ENCODE measurements around the gene CTRB2. TPM values are rescaled to one million over a fixed set of nuclear protein-coding genes. Genes with fewer than 3 reads are reported as not detected.
"Not testable (repeated sequence)": the region's sequence is repeated elsewhere in the genome, so short reads cannot be mapped to it uniquely, and the experiment has no call there.

The CTRB2 gene
- total and polyA plus RNA-seq, 2 of the 8 experiments (the other 6 are each of a cell fraction or from before 2014, with no cell fraction given): not detected

DNA sequence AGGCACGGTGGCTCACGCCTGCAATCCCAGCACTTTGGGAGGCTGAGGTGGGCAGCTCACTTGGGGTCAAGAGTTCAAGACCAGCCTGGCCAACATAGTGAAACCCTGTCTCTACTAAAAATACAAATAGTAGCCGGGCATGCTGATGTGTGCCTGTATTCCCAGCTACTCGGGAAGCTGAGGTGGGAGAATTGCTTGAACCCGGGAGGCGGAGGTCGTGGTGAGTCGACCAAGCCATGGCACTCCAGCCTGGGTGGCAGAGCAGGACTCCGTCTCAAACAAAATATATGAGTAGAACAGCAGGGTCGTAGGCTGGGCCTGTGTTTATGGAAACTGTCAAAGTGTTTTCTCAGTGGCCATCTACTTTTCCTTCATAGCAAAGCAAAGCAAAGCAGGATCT is 4.3 kb upstream of the CTRB2 start:
- not testable (repeated sequence) for H4K91ac ChIP-seq (replicated peaks; ENCODE audit: insufficient read length, low read length); H4K20me1 ChIP-seq (replicated peaks in 1 of 2; ENCODE audit: control insufficient read depth in 1 of 2, insufficient read depth in 2 of 2, low read length in 2 of 2); H4K5ac ChIP-seq (ENCODE audit: insufficient read length, low read depth, low read length); H3K9me3 ChIP-seq (ENCODE audit: insufficient read depth in 2 of 2, low read depth in 1 of 2, low read length in 1 of 2); DNase-seq (ENCODE audit: low read depth in 1 of 2, low spot score in 2 of 2); H3K9ac ChIP-seq (replicated peaks in 1 of 4; ENCODE audit: extremely low read depth in 1 of 4, low read depth in 3 of 4, low read length in 3 of 4); H2BK20ac ChIP-seq (ENCODE audit: low read length); H3K14ac ChIP-seq (ENCODE audit: insufficient read length); H2BK15ac ChIP-seq (ENCODE audit: low read length); H2BK12ac ChIP-seq (ENCODE audit: low read depth, low read length); H3K27ac ChIP-seq (ENCODE audit: low read depth, low read length); FAIRE-seq; H2AK5ac ChIP-seq (ENCODE audit: low read depth, low read length); H3K4me1 ChIP-seq (replicated peaks in 1 of 4; ENCODE audit: control insufficient read depth in 3 of 4, insufficient read depth in 4 of 4, low read length in 3 of 4); H3K23me2 ChIP-seq (ENCODE audit: low read depth, low read length); H3K18ac ChIP-seq (ENCODE audit: extremely low read depth, low read length); H4K8ac ChIP-seq (ENCODE audit: extremely low read depth, insufficient read depth, low read length); H3K36me3 ChIP-seq (ENCODE audit: control insufficient read depth in 2 of 4, insufficient read depth in 4 of 4, low read length in 3 of 4); H3K79me1 ChIP-seq (ENCODE audit: low read depth, low read length); H3K4me3 ChIP-seq (ENCODE audit: extremely low read depth in 1 of 4, insufficient read depth in 2 of 4, low read depth in 3 of 4, low read length in 4 of 4); H3K23ac ChIP-seq (ENCODE audit: insufficient read length); H2BK120ac ChIP-seq (replicated peaks; ENCODE audit: low read depth, low read length); H3K79me2 ChIP-seq (ENCODE audit: control insufficient read depth in 1 of 2, insufficient read depth in 2 of 2, low read length in 2 of 2); H3K4me2 ChIP-seq (ENCODE audit: insufficient read depth in 1 of 2, low read depth in 2 of 2, low read length in 2 of 2); H2BK5ac ChIP-seq (ENCODE audit: low read depth, low read length); H3K27me3 ChIP-seq (replicated peaks in 1 of 4; ENCODE audit: control insufficient read depth in 3 of 4, extremely low read depth in 1 of 4, insufficient read depth in 3 of 4, low read length in 3 of 4); H3K56ac ChIP-seq (replicated peaks; ENCODE audit: insufficient read length, low read depth, low read length); H3K4ac ChIP-seq (replicated peaks; ENCODE audit: insufficient read length, low read depth, low read length); H2AFZ ChIP-seq (ENCODE audit: low read length)
- POLR2A ChIA-PET (ENCODE audit: partially characterized antibody): interaction anchor here (0.9 to 7.1 kb wide), 2 partner anchors 15 to 63 kb away, joined by 3 to 115 read pairs; no protein-coding TSS in a partner anchor
- CTCF ChIA-PET (ENCODE audit: partially characterized antibody): interaction anchor here (0.7 to 15.0 kb wide), 3 partner anchors 12 to 22 kb away, joined by 4 to 157 read pairs (median 5); no protein-coding TSS in a partner anchor
- 93% methylated on average over 10 of the region's 10 CpGs; no CpG with 5 or more reads in 1 of the 2 experiments for WGBS, 2 experiments (ENCODE audit: extremely low coverage in 1 of 2, insufficient coverage in 1 of 2, insufficient read length in 1 of 2, insufficient replicate concordance in 2 of 2, low coverage in 1 of 2, low lambda C conversion rate in 2 of 2, missing lambda C conversion rate in 1 of 2)
